NT2/D1 (cell line): Measurements from ENCODE around the gene LRRC73.

Source experiments
- DNase-seq: peaks from one replicate; pipeline ENCODE4 v3.0.0-alpha.2; 2011; ENCODE audit warnings: low read depth, low spot score
- H3K27me3 ChIP-seq: 2 replicates; pipeline ENCODE4 v1.6.0; 2011; ENCODE audit warnings: mild to moderate bottlenecking; ENCODE audit not compliant: insufficient read length, insufficient read depth
- H3K36me3 ChIP-seq: 2 replicates; pipeline ENCODE4 v1.6.1; 2011; ENCODE audit warnings: mild to moderate bottlenecking, low read length, mixed read lengths; ENCODE audit not compliant: insufficient read depth, insufficient read length
- H3K4me1 ChIP-seq: 2 replicates; pipeline ENCODE4 v1.5.1; 2011; ENCODE audit not compliant: insufficient read depth, insufficient read length
- H3K4me3 ChIP-seq: 2 replicates; pipeline ENCODE4 v1.5.1; 2011; ENCODE audit warnings: low read depth; ENCODE audit not compliant: insufficient read length
- H3K9ac ChIP-seq: 2 replicates; pipeline ENCODE4 v1.6.0; 2011; ENCODE audit warnings: low read depth; ENCODE audit not compliant: insufficient read length
- H3K9me3 ChIP-seq: 2 replicates; pipeline ENCODE4 v1.5.1; 2011; ENCODE audit warnings: mild to moderate bottlenecking, low read length; ENCODE audit not compliant: insufficient read depth
- SUZ12 ChIP-seq: IDR thresholded peaks from 2 replicates; pipeline ENCODE4 v1.6.1; 2011; ENCODE audit not compliant: insufficient read length, insufficient read depth; ENCODE audit errors: extremely low read depth
- YY1 ChIP-seq: IDR thresholded peaks from 2 replicates; pipeline ENCODE4 v1.6.1; 2011; ENCODE audit not compliant: insufficient read length, insufficient read depth
- ZNF274 ChIP-seq: IDR thresholded peaks from 2 replicates; pipeline ENCODE4 v1.6.1; 2011; ENCODE audit warnings: mild to moderate bottlenecking, low read depth, low read length

The LRRC73 gene

GRCh38 chr6:43494321-43494720 lies 15.8 kb downstream of the LRRC73 start:
- Histone ChIP-seq H3K27me3 (no peaks in the 10 kb centered on the region), H3K9ac (no peak overlapping the region), H3K4me1 (peaks cover 18% of the 10 kb centered on the region), H3K4me3 (no peak overlapping the region), H3K36me3 (peaks cover 33% of the 10 kb centered on the region), H3K9me3 (no peaks in the 10 kb centered on the region)
- TF ChIP-seq ZNF274 (no peak), SUZ12 (no peak), YY1 (no peak)
- no peak for DNase-seq

DNA sequence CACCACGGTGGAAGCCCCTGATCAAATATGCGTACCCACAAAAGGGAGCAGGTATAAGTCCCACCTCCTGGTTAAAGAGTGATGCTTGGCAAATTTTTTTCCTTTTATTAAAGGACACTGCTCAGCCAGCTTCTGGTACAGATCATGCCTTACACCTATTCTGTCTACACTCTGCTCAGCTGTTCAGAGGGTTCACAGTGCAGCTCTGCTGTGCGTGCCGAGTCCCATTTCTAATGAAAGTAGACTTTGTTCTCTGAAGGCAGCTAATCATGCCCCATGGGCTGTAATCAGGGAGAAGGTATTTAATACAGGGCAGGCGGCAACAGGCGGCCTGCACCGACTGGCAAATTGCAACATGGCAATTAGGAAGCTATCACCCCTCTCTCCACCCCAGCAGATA lies 16.3 kb downstream of the LRRC73 start:
- Histone ChIP-seq H3K4me3 (no peak overlapping the region), H3K9me3 (no peaks in the 10 kb centered on the region), H3K4me1 (peaks cover 21% of the 10 kb centered on the region), H3K9ac (no peak overlapping the region), H3K36me3 (peaks cover 31% of the 10 kb centered on the region), H3K27me3 (no peaks in the 10 kb centered on the region)
- TF ChIP-seq ZNF274 (no peak), SUZ12 (no peak), YY1 (no peak)
- no peak for DNase-seq

DNA sequence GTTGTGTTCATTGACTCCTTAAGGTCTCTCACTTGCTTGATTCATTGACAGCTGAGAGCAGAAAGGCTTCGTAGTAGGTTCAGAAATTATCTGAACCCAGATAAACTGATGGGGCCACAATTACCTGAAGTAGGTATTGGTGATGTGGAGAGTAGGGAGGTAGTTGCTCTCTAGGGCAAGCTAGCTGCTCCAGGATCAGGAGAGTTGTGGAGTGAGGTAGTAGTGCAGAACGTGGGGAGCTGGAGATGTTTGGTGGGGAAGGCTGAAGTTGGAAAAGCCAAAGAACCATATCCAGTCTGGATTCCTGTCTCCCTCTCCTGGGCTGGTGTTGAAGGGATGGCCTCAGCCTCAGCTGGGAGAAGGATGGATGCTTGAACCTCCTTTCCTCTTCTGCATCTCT lies 16.9 kb downstream of the LRRC73 start:
- Histone ChIP-seq H3K9ac (no peak overlapping the region), H3K36me3 (peaks cover 25% of the 10 kb centered on the region), H3K27me3 (no peaks in the 10 kb centered on the region), H3K4me1 (peaks cover 21% of the 10 kb centered on the region), H3K4me3 (no peak overlapping the region), H3K9me3 (no peaks in the 10 kb centered on the region)
- TF ChIP-seq SUZ12 (no peak), YY1 (no peak), ZNF274 (no peak)
- DNase-seq = no peak

- H3K4me1 ChIP-seq = peaks cover 21% of the 10 kb centered on the region
- no peaks in the 10 kb centered on the region for H3K9me3 ChIP-seq
- H3K4me3 ChIP-seq = no peak overlapping the region
- DNase-seq = no peak
- TF ChIP-seq YY1 = no peak
- no peak for TF ChIP-seq SUZ12
- TF ChIP-seq ZNF274 = no peak
- no peak overlapping the region for H3K9ac ChIP-seq
- peaks cover 20% of the 10 kb centered on the region for H3K36me3 ChIP-seq
- no peaks in the 10 kb centered on the region for H3K27me3 ChIP-seq
Measured at GRCh38 chr6:43492673-43493072, 17.5 kb downstream of the LRRC73 start.

DNA sequence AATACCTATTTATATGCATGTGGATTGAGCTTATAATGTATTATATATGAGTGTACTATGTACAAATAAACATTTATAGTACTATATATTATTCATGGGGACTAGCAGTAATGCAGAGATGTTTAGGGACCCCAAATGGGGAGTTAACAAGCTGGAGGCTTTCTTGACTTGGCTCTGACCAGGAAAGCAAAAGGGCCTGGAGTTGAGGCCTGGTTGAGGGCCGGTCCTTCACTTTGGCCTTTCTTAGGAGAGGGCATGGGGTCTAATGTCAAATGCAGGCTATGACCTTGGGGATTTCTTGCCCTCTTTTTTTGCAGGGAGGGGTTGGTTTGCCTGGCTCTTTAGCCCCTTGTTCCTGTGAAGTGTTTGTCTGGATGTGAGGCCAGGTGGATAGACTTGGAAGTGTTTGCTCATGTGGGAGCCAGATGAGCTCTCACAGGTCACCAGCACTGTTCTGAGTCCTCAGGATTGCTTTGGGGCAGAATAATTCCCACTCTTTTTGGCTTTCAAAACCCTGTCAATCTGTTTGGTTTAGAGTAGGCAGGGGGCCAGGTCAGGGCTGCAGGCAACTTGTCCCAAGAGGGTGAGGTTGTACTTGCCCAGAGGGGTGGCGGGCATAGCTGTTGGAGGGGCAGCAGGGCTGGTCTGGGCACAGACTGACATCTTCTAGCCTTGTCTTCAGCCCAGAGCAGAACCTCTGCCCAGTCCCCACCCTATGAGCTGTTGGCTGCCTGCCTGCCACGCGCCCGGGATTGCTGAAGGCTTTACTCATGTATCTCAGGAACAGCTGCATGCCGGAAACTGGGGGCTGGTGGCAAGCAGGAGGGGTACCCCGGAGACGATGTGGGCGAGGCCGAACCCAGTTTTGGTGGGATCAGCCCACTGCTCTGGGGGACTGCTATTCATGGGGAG lies 18.1 kb downstream of the LRRC73 start:
- no peak for DNase-seq
- H3K9me3 ChIP-seq = no peaks in the 10 kb centered on the region
- H3K36me3 ChIP-seq = peaks cover 16% of the 10 kb centered on the region
- H3K4me3 ChIP-seq = no peak overlapping the region
- TF ChIP-seq SUZ12 (no peak), YY1 (no peak), ZNF274 (no peak)
- peaks cover 21% of the 10 kb centered on the region for H3K4me1 ChIP-seq
- H3K27me3 ChIP-seq = no peaks in the 10 kb centered on the region
- H3K9ac ChIP-seq = no peak overlapping the region

GRCh38 chr6:43490523-43490939 lies 19.6 kb downstream of the LRRC73 start:
- TF ChIP-seq YY1 (no peak), ZNF274 (no peak), SUZ12 (no peak)
- no peak overlapping the region for H3K9ac ChIP-seq

DNA sequence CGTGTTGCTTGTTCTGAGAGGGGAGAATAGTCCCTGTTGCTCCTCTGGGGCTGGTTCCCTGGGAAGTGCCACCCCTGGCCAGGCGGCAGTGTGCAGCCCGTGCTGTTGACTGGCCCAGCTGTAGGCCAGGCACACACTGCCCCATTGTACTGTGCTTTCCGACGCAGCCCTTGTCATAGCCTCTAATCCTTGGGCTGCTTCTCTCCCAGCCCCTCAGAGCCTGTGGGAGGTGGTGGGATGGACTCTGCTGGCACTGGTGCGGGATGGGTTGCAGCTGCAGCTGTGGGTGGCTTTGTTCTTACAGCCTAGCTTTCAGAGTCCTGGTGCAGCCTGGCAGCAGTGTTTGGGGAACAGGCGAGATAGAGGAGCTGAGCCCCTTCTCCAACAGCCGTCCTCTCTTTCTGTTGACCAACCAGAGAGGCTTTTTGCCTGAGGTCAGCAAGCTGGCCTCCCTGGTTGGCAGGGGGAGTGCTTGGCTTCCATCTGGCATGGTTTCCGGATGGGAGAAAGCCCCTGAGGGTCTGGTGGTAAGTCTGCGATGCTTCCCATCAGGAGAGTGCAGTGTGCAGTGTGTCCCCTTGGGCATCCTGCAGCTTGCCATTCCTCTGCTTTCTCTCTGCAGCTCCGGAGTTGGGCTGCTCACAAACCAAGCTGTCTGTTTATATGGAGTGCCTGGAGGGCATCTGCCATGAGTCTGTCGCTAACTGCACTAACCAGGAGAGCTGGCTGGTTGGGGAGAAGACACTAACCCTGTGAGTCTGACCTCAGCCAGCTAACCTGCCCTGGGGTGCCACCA lies 20.7 kb downstream of the LRRC73 start:
- H3K9me3 ChIP-seq = no peaks in the 10 kb centered on the region
- H3K9ac ChIP-seq = no peak overlapping the region
- peaks cover 11% of the 10 kb centered on the region for H3K4me1 ChIP-seq
- TF ChIP-seq ZNF274 (no peak), YY1 (no peak), SUZ12 (no peak)
- no peak for DNase-seq
- no peaks in the 10 kb centered on the region for H3K27me3 ChIP-seq
- H3K36me3 ChIP-seq = peaks cover 22% of the 10 kb centered on the region
- no peak overlapping the region for H3K4me3 ChIP-seq

More at GRCh38 chr6:43490523-43490939, 19.6 kb downstream of the LRRC73 start:
- Histone ChIP-seq H3K4me3 (no peak overlapping the region), H3K9me3 (no peaks in the 10 kb centered on the region), H3K27me3 (no peaks in the 10 kb centered on the region), H3K4me1 (peaks cover 16% of the 10 kb centered on the region), H3K36me3 (peaks cover 18% of the 10 kb centered on the region)
- no peak for DNase-seq
